SK-N-SH treated with all-trans-retinoic acid at 6 μM for 48 hours (cell line): ENCODE results near the gene CFAP161.

Experiments
- ATAC-seq: fragments of 200-7000 bp; cut with Tn5 transposase; 3 replicates; pipeline ENCODE4 v1.9.1; 2020; ENCODE audit warnings: mild to moderate bottlenecking, moderate library complexity
- ARNTL ChIP-seq: fragments of 450-650 bp; formaldehyde crosslinking; IDR thresholded peaks from 2 replicates; pipeline ENCODE4 v1.5.0; 2020; ENCODE audit warnings: low read depth, mild to moderate bottlenecking, moderate library complexity, borderline replicate concordance
- BACH2 ChIP-seq: fragments of 250-450 bp; sonication (Bioruptor Pico); IDR thresholded peaks from 2 replicates; pipeline ENCODE4 v1.9.0; 2021; ENCODE audit warnings: mild to moderate bottlenecking, borderline replicate concordance
- CSDC2 ChIP-seq: fragments of 250-450 bp; sonication (Bioruptor Pico); IDR thresholded peaks from 2 replicates; pipeline ENCODE4 v1.5.0; 2020; ENCODE audit warnings: mild to moderate bottlenecking, moderate library complexity
- CSRNP3 ChIP-seq: fragments of 250-450 bp; sonication (Bioruptor Pico); IDR thresholded peaks from 2 replicates; pipeline ENCODE4 v1.5.1; 2021; ENCODE audit warnings: mild to moderate bottlenecking, moderate library complexity
- ESRRG ChIP-seq: fragments of 250-450 bp; sonication (Bioruptor Pico); IDR thresholded peaks from 2 replicates; pipeline ENCODE4 v1.6.1; 2021; ENCODE audit warnings: mild to moderate bottlenecking
- GLIS3 ChIP-seq: fragments of 250-450 bp; sonication (Bioruptor Pico); IDR thresholded peaks from 2 replicates; pipeline ENCODE4 v1.5.0; 2020; ENCODE audit warnings: mild to moderate bottlenecking, moderate library complexity
- ISL1 ChIP-seq: fragments of 250-450 bp; sonication (Bioruptor Pico); IDR thresholded peaks from 2 replicates; pipeline ENCODE4 v2.1.2; 2022; ENCODE audit warnings: mild to moderate bottlenecking, moderate library complexity
- OSR1 ChIP-seq: fragments of 250-450 bp; sonication (Bioruptor Pico); IDR thresholded peaks from 2 replicates; pipeline ENCODE4 v1.8.0; 2022; ENCODE audit warnings: moderate library complexity, mild to moderate bottlenecking, inconsistent platforms
- PATZ1 ChIP-seq: fragments of 250-450 bp; sonication (Bioruptor Pico); IDR thresholded peaks from 2 replicates; pipeline ENCODE4 v1.8.0; 2020; ENCODE audit warnings: mild to moderate bottlenecking, moderate library complexity, borderline replicate concordance
- RARB ChIP-seq: fragments of 250-450 bp; sonication (Bioruptor Pico); IDR thresholded peaks from 2 replicates; pipeline ENCODE4 v1.8.0; 2021; ENCODE audit warnings: mild to moderate bottlenecking, moderate library complexity
- SNAI2 ChIP-seq: fragments of 250-450 bp; sonication (Bioruptor Pico); IDR thresholded peaks from 2 replicates; pipeline ENCODE4 v1.5.0; 2020; ENCODE audit warnings: mild to moderate bottlenecking, moderate library complexity
- TCF4 ChIP-seq: fragments of 250-450 bp; sonication (Bioruptor Pico); IDR thresholded peaks from 2 replicates; pipeline ENCODE4 v1.8.0; 2021; ENCODE audit warnings: mild to moderate bottlenecking, moderate library complexity, borderline replicate concordance
- TOX ChIP-seq: fragments of 250-450 bp; sonication (Bioruptor Pico); IDR thresholded peaks from 2 replicates; pipeline ENCODE4 v1.8.0; 2021; ENCODE audit warnings: mild to moderate bottlenecking, moderate library complexity, borderline replicate concordance
- TSHZ2 ChIP-seq: fragments of 250-450 bp; sonication (Bioruptor Pico); IDR thresholded peaks from 2 replicates; pipeline ENCODE4 v1.5.0; 2020; ENCODE audit warnings: mild to moderate bottlenecking, moderate library complexity
- ZC3H10 ChIP-seq: fragments of 250-450 bp; sonication (Bioruptor Pico); IDR thresholded peaks from 2 replicates; pipeline ENCODE4 v1.5.1; 2021; ENCODE audit warnings: mild to moderate bottlenecking, moderate library complexity
- ZFP3 ChIP-seq: fragments of 250-450 bp; sonication (Bioruptor Pico); IDR thresholded peaks from 2 replicates; pipeline ENCODE4 v1.5.0; 2020; ENCODE audit warnings: mild to moderate bottlenecking, moderate library complexity
- ZFP30 ChIP-seq: fragments of 450-650 bp; formaldehyde crosslinking; IDR thresholded peaks from 2 replicates; pipeline ENCODE4 v1.5.0; 2022; ENCODE audit warnings: mild to moderate bottlenecking, moderate library complexity
- ZNF565 ChIP-seq: fragments of 450-650 bp; formaldehyde crosslinking; conservative IDR thresholded peaks from 2 replicates; pipeline ENCODE4 v1.5.0; 2020; ENCODE audit warnings: low read depth, mild to moderate bottlenecking, moderate library complexity
- ZNF70 ChIP-seq: fragments of 450-650 bp; formaldehyde crosslinking; IDR thresholded peaks from 2 replicates; pipeline ENCODE4 v1.5.0; 2020; ENCODE audit warnings: mild to moderate bottlenecking, moderate library complexity
- ZNF8 ChIP-seq: fragments of 450-650 bp; formaldehyde crosslinking; IDR thresholded peaks from 2 replicates; pipeline ENCODE4 v1.5.0; 2020; ENCODE audit warnings: mild to moderate bottlenecking, moderate library complexity
- TF ChIP-seq, protein P1 (sequence below): fragments of 250-450 bp; sonication (Bioruptor Pico); IDR thresholded peaks from 2 replicates; pipeline ENCODE4 v1.8.0; 2021; ENCODE audit warnings: low read depth, mild to moderate bottlenecking, moderate library complexity, borderline replicate concordance
- TF ChIP-seq, protein P2 (sequence below): fragments of 250-450 bp; sonication (Bioruptor Pico); IDR thresholded peaks from 2 replicates; pipeline ENCODE4 v1.5.1; 2020; ENCODE audit warnings: low read depth, mild to moderate bottlenecking, moderate library complexity

Gene CFAP161

GRCh38 chr15:81085898-81086297 lies 48.2 kb upstream of the CFAP161 start:
- no peak for ATAC-seq
- no peak for TF ChIP-seq RARB (CRISPR knock-in tag)
- no peak for TF ChIP-seq ESRRG (CRISPR knock-in tag)
- no peak for TF ChIP-seq TCF4
- no peak for TF ChIP-seq GLIS3 (CRISPR knock-in tag)
- no peak for TF ChIP-seq CSRNP3 (CRISPR knock-in tag)
- TF ChIP-seq CSDC2 (CRISPR knock-in tag), result no peak
- TF ChIP-seq ZNF565 (CRISPR knock-in tag), result no peak
- TF ChIP-seq PATZ1 (CRISPR knock-in tag), result no peak
- TF ChIP-seq, protein P1, sequence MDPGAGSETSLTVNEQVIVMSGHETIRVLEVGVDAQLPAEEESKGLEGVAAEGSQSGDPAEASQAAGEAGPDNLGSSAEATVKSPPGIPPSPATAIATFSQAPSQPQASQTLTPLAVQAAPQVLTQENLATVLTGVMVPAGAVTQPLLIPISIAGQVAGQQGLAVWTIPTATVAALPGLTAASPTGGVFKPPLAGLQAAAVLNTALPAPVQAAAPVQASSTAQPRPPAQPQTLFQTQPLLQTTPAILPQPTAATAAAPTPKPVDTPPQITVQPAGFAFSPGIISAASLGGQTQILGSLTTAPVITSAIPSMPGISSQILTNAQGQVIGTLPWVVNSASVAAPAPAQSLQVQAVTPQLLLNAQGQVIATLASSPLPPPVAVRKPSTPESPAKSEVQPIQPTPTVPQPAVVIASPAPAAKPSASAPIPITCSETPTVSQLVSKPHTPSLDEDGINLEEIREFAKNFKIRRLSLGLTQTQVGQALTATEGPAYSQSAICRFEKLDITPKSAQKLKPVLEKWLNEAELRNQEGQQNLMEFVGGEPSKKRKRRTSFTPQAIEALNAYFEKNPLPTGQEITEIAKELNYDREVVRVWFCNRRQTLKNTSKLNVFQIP, result no peak
- TF ChIP-seq ZFP3, result no peak
- no peak for TF ChIP-seq SNAI2 (CRISPR knock-in tag)
- no peak for TF ChIP-seq ZFP30 (CRISPR knock-in tag)
- TF ChIP-seq, protein P2, sequence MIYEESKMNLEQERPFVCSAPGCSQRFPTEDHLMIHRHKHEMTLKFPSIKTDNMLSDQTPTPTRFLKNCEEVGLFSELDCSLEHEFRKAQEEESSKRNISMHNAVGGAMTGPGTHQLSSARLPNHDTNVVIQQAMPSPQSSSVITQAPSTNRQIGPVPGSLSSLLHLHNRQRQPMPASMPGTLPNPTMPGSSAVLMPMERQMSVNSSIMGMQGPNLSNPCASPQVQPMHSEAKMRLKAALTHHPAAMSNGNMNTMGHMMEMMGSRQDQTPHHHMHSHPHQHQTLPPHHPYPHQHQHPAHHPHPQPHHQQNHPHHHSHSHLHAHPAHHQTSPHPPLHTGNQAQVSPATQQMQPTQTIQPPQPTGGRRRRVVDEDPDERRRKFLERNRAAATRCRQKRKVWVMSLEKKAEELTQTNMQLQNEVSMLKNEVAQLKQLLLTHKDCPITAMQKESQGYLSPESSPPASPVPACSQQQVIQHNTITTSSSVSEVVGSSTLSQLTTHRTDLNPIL (CRISPR knock-in tag), result no peak
- no peak for TF ChIP-seq ZC3H10 (CRISPR knock-in tag)
- no peak for TF ChIP-seq BACH2 (CRISPR knock-in tag)
- TF ChIP-seq ZNF70 (CRISPR knock-in tag), result no peak
- no peak for TF ChIP-seq ISL1 (CRISPR knock-in tag)
- TF ChIP-seq TOX (CRISPR knock-in tag), result no peak
- no peak for TF ChIP-seq ARNTL (CRISPR knock-in tag)
- no peak for TF ChIP-seq ZNF8 (CRISPR knock-in tag)

DNA sequence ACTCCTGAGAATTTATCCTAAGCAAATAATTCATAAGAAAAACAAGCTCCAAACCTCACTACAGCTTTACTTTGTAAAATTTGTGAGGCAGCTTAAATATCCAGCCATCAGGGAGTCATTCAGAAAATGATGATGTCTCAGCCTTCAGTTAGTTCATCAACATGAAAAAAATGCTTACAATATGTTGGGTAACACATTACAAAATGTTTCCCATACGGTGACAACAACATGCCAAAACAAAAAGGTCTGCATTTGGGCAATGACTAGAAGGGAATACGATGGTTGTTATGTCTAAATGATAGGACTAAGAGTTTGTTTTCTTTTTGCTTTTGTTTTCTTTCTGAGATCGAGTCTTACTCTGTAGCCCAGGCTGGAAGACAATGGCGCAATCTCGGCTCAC lies 47.0 kb upstream of the CFAP161 start:
- ATAC-seq, result no peak
- TF ChIP-seq ZNF70 (CRISPR knock-in tag) (no peak), TSHZ2 (CRISPR knock-in tag) (no peak), OSR1 (no peak), BACH2 (CRISPR knock-in tag) (no peak)

- ATAC-seq, result no peak
- no peak for TF ChIP-seq ZC3H10 (CRISPR knock-in tag)
- TF ChIP-seq SNAI2 (CRISPR knock-in tag), result no peak
- TF ChIP-seq ZNF8 (CRISPR knock-in tag), result no peak
- TF ChIP-seq CSDC2 (CRISPR knock-in tag), result no peak
- TF ChIP-seq BACH2 (CRISPR knock-in tag), result no peak
- no peak for TF ChIP-seq ZFP3
- no peak for TF ChIP-seq TCF4
- no peak for TF ChIP-seq TSHZ2 (CRISPR knock-in tag)
- TF ChIP-seq GLIS3 (CRISPR knock-in tag), result no peak
- TF ChIP-seq ZFP30 (CRISPR knock-in tag), result no peak
- no peak for TF ChIP-seq OSR1
- no peak for TF ChIP-seq ARNTL (CRISPR knock-in tag)
- TF ChIP-seq CSRNP3 (CRISPR knock-in tag), result no peak
- TF ChIP-seq, protein P1, result no peak
- TF ChIP-seq RARB (CRISPR knock-in tag), result no peak
- TF ChIP-seq ESRRG (CRISPR knock-in tag), result no peak
Observed at GRCh38 chr15:81087694-81088093, 46.4 kb upstream of the CFAP161 start.
